ENCODE measurements around the gene SEC31A. TPM values are rescaled to one million over a fixed set of nuclear protein-coding genes. Genes with fewer than 3 reads are reported as not detected.
A peak's percentile ranks its signal among the peaks of the same experiment; 100 is the strongest.

SEC31A gene
- polyA plus RNA-seq, 1 donor = 311 TPM

GRCh38 chr4:82784681-82785610 is 106.0 kb downstream of the SEC31A start:
- H3K36me3 ChIP-seq (ENCODE audit: control insufficient read depth, insufficient read depth, low read length) = no peaks in the 10 kb centered on the region
- no peaks in the 10 kb centered on the region for H3K9me3 ChIP-seq (ENCODE audit: control insufficient read depth, low read depth, low read length)
- DNase-seq = peak; percentile 56 to 88
- H3K27ac ChIP-seq (ENCODE audit: low read length) = peak overlapping the region; percentile 82
- no peaks in the 10 kb centered on the region for H3K27me3 ChIP-seq (ENCODE audit: control insufficient read depth, insufficient read depth, low read length)
- no peak overlapping the region for H3K4me3 ChIP-seq (ENCODE audit: low read length)
- H3K4me1 ChIP-seq (ENCODE audit: control insufficient read depth, insufficient read depth, low read length) = peaks cover 52% of the 10 kb centered on the region
- 12% methylated on average over 6 of the region's 9 CpGs for WGBS (ENCODE audit: insufficient coverage, low lambda C conversion rate)

- peak in 1 of 2 donors; percentile 45 for DNase-seq
- H3K27ac ChIP-seq (ENCODE audit: low read length) = peak overlapping the region; percentile 93
- H3K36me3 ChIP-seq (ENCODE audit: control insufficient read depth, insufficient read depth, low read length) = no peaks in the 10 kb centered on the region
- peaks cover 71% of the 10 kb centered on the region for H3K4me1 ChIP-seq (ENCODE audit: control insufficient read depth, insufficient read depth, low read length)
- WGBS (ENCODE audit: insufficient coverage, low lambda C conversion rate) = no CpG with 5 or more reads among the region's 5 CpGs
- H3K27me3 ChIP-seq (ENCODE audit: control insufficient read depth, insufficient read depth, low read length) = no peaks in the 10 kb centered on the region
- H3K4me3 ChIP-seq (ENCODE audit: low read length) = no peak overlapping the region
- no peaks in the 10 kb centered on the region for H3K9me3 ChIP-seq (ENCODE audit: control insufficient read depth, low read depth, low read length)
Measured at GRCh38 chr4:82782626-82783345, 108.2 kb downstream of the SEC31A start.

GRCh38 chr4:82780752-82781231 is 110.2 kb downstream of the SEC31A start:
- Histone ChIP-seq H3K4me3 (ENCODE audit: low read length) (no peak overlapping the region), H3K36me3 (ENCODE audit: control insufficient read depth, insufficient read depth, low read length) (no peaks in the 10 kb centered on the region), H3K9me3 (ENCODE audit: control insufficient read depth, low read depth, low read length) (no peaks in the 10 kb centered on the region), H3K27ac (ENCODE audit: low read length) (peak overlapping the region; percentile 93), H3K27me3 (ENCODE audit: control insufficient read depth, insufficient read depth, low read length) (no peaks in the 10 kb centered on the region), H3K4me1 (ENCODE audit: control insufficient read depth, insufficient read depth, low read length) (peaks cover 74% of the 10 kb centered on the region)
- DNase-seq = peak; percentile 96 to 99
- WGBS (ENCODE audit: insufficient coverage, low lambda C conversion rate) = no CpG with 5 or more reads among the region's 10 CpGs

DNA sequence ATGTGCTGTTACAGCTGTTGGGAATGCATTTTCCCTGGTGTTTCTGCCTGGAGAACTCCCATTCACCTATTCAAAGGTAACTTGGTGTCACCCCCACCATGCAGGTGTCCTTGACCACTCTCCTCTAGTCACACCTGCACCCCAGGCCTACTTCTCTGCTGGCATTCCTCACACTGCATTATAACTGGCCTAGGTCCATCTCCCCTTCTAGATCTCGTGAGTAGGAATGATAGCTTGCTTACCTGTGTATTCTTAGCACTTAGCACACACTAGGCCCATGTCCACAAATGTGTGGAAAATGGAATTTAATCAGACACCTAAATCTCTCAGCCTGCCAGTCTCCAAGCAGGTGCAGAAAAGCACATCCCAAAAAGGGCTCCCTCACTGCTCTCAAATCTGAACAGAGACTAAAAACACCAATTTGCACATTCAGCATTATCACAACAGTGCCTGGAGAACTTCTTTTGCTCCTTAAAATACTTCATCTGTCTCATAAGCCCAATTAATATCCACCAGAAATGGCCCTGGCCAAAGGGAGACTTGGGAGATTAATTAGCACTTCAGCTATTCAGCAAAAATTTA is 110.7 kb downstream of the SEC31A start:
- H3K4me3 ChIP-seq (ENCODE audit: low read length) = no peak overlapping the region
- WGBS (ENCODE audit: insufficient coverage, low lambda C conversion rate) = no CpG with 5 or more reads among the region's 1 CpG
- peak in 1 of 2 donors; percentile 62 for DNase-seq
- H3K36me3 ChIP-seq (ENCODE audit: control insufficient read depth, insufficient read depth, low read length) = no peaks in the 10 kb centered on the region
- H3K4me1 ChIP-seq (ENCODE audit: control insufficient read depth, insufficient read depth, low read length) = peaks cover 70% of the 10 kb centered on the region
- peak overlapping the region; percentile 93 for H3K27ac ChIP-seq (ENCODE audit: low read length)
- no peaks in the 10 kb centered on the region for H3K27me3 ChIP-seq (ENCODE audit: control insufficient read depth, insufficient read depth, low read length)
- H3K9me3 ChIP-seq (ENCODE audit: control insufficient read depth, low read depth, low read length) = no peaks in the 10 kb centered on the region

DNA sequence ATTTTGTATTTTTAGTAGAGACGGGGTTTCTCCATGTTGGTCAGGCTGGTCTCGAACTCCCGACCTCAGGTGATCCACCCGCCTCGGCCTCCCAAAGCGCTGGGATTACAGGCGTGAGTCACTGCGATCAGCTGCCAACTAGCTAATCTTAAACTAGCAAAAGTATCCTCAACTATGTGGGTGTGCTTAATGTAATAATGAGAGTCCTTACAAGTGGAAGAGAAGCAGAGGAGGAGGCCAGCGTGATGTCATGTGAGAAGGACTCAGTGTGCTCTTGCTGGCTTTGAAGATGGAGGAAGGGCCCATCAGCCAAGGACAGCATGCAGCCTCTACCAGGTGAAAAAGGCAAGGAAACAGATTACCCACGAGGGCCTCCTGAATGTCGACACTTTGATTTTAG is 111.9 kb downstream of the SEC31A start:
- 71% methylated on average over 1 of the region's 11 CpGs for WGBS (ENCODE audit: insufficient coverage, low lambda C conversion rate)
- Histone ChIP-seq H3K4me1 (ENCODE audit: control insufficient read depth, insufficient read depth, low read length) (peaks cover 59% of the 10 kb centered on the region), H3K27ac (ENCODE audit: low read length) (peak overlapping the region; percentile 93), H3K4me3 (ENCODE audit: low read length) (no peak overlapping the region), H3K9me3 (ENCODE audit: control insufficient read depth, low read depth, low read length) (no peaks in the 10 kb centered on the region), H3K27me3 (ENCODE audit: control insufficient read depth, insufficient read depth, low read length) (no peaks in the 10 kb centered on the region), H3K36me3 (ENCODE audit: control insufficient read depth, insufficient read depth, low read length) (no peaks in the 10 kb centered on the region)
- DNase-seq = peak in 1 of 2 donors; percentile 49

DNA sequence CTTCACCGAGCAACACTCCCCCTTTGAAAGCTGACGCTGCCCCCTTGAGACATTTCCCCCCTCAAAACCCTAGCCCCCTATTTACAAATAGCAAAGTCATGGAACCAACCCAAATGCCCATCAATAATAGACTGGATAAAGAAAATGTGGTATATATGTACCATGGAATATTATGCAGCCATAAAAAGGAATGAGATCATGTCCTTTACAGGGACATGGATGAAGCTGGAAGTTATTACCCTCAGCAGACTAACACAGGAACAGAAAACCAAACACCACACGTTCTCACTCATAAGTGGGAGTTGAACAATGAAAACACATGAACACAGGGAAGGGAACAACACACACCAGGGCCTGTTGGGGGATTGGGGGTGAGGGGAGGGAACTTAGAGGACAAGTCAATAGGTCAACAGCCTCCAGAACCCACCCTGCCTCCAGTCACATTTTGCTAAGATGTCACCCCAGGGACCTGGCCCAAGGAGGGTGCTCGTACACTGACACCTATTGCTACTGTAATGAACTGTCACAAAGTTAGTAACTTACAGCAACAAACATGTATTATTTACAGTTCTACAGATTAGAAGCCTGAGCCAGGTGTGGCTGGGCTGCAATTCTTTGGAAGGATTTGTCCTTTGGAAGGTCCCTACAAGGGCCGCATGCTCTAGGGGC is 113.0 kb downstream of the SEC31A start:
- no CpG with 5 or more reads among the region's 5 CpGs for WGBS (ENCODE audit: insufficient coverage, low lambda C conversion rate)
- H3K27ac ChIP-seq (ENCODE audit: low read length) = peak overlapping the region; percentile 62
- H3K27me3 ChIP-seq (ENCODE audit: control insufficient read depth, insufficient read depth, low read length) = no peaks in the 10 kb centered on the region
- H3K4me1 ChIP-seq (ENCODE audit: control insufficient read depth, insufficient read depth, low read length) = peaks cover 57% of the 10 kb centered on the region
- no peak overlapping the region for H3K4me3 ChIP-seq (ENCODE audit: low read length)
- H3K36me3 ChIP-seq (ENCODE audit: control insufficient read depth, insufficient read depth, low read length) = no peaks in the 10 kb centered on the region
- DNase-seq = no peak
- no peaks in the 10 kb centered on the region for H3K9me3 ChIP-seq (ENCODE audit: control insufficient read depth, low read depth, low read length)

DNA sequence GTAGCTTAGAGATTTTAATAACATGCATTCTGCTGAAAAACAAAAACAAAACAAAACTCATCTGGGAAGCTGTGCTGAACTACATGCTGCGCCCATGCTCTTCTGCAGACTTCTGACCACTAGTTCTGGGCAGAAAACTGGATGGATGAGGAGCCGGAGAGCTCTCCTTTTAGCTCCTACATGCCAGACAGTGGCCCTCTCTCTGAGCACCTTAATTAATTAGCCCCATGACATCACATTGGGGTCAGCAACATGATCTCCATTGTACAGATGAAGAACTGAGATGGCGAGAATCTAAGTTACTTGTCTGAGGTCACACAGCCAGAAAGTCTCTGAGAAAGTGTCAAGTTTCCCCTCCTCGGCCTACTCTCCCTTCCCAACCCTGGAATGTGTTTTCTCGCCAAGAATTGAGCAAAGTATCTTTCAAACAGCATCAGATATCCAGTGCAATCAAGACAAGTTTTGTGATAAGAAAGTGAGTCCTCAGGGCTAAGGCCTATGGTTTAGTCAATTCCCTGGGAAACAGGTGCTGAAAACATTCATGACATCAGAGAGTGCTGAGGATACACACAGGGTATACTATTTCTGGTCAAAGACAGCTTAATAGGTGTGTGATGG is 113.9 kb downstream of the SEC31A start:
- peaks cover 47% of the 10 kb centered on the region for H3K4me1 ChIP-seq (ENCODE audit: control insufficient read depth, insufficient read depth, low read length)
- no peaks in the 10 kb centered on the region for H3K27me3 ChIP-seq (ENCODE audit: control insufficient read depth, insufficient read depth, low read length)
- no peaks in the 10 kb centered on the region for H3K36me3 ChIP-seq (ENCODE audit: control insufficient read depth, insufficient read depth, low read length)
- no peaks in the 10 kb centered on the region for H3K9me3 ChIP-seq (ENCODE audit: control insufficient read depth, low read depth, low read length)
- peak overlapping the region; percentile 62 for H3K27ac ChIP-seq (ENCODE audit: low read length)
- no peak overlapping the region for H3K4me3 ChIP-seq (ENCODE audit: low read length)
- DNase-seq = no peak
- WGBS (ENCODE audit: insufficient coverage, low lambda C conversion rate) = 0% methylated on average over 1 of the region's 5 CpGs

- WGBS (ENCODE audit: insufficient coverage, low lambda C conversion rate) = no CpG with 5 or more reads among the region's 5 CpGs
- no peaks in the 10 kb centered on the region for H3K27me3 ChIP-seq (ENCODE audit: control insufficient read depth, insufficient read depth, low read length)
- H3K4me3 ChIP-seq (ENCODE audit: low read length) = no peak overlapping the region
- DNase-seq = no peak
- no peak overlapping the region for H3K27ac ChIP-seq (ENCODE audit: low read length)
- H3K4me1 ChIP-seq (ENCODE audit: control insufficient read depth, insufficient read depth, low read length) = peaks cover 30% of the 10 kb centered on the region
- H3K36me3 ChIP-seq (ENCODE audit: control insufficient read depth, insufficient read depth, low read length) = no peaks in the 10 kb centered on the region
- H3K9me3 ChIP-seq (ENCODE audit: control insufficient read depth, low read depth, low read length) = no peaks in the 10 kb centered on the region
Measured at GRCh38 chr4:82775243-82775642, 115.7 kb downstream of the SEC31A start.

- H3K27ac ChIP-seq (ENCODE audit: low read length) = no peak overlapping the region
- no CpG with 5 or more reads among the region's 3 CpGs for WGBS (ENCODE audit: insufficient coverage, low lambda C conversion rate)
Measured at GRCh38 chr4:82774711-82775171, 116.2 kb downstream of the SEC31A start.

More at GRCh38 chr4:82774711-82775171, 116.2 kb downstream of the SEC31A start:
- H3K4me1 ChIP-seq (ENCODE audit: control insufficient read depth, insufficient read depth, low read length) = peaks cover 25% of the 10 kb centered on the region
- H3K27me3 ChIP-seq (ENCODE audit: control insufficient read depth, insufficient read depth, low read length) = no peaks in the 10 kb centered on the region
- no peaks in the 10 kb centered on the region for H3K36me3 ChIP-seq (ENCODE audit: control insufficient read depth, insufficient read depth, low read length)
- H3K4me3 ChIP-seq (ENCODE audit: low read length) = no peak overlapping the region
- no peaks in the 10 kb centered on the region for H3K9me3 ChIP-seq (ENCODE audit: control insufficient read depth, low read depth, low read length)
- no peak for DNase-seq

All from large intestine (tissue), 3 donors.